BLaER1 treated with 17β-estradiol and CSF1 and Interleukin-3, amounts not matched to agents 10 nM and 100 nM (cell line): ENCODE data around the gene FNDC8.

Experiments used
- H3K27ac ChIP-seq, 11 experiments: shearing (Covaris generic); formaldehyde crosslinking; 2 replicates each; pipeline ENCODE4 v1.8.1; 2022
- H3K27me3 ChIP-seq, 11 experiments: shearing (Covaris generic); formaldehyde crosslinking; 2 replicates each; pipeline ENCODE4 v1.8.1; 2022
- H3K36me3 ChIP-seq, 11 experiments: shearing (Covaris generic); formaldehyde crosslinking; 2 replicates each; pipeline ENCODE4 v1.8.1; 2022
- H3K4me1 ChIP-seq, 10 experiments: shearing (Covaris generic); formaldehyde crosslinking; 2 replicates each; pipeline ENCODE4 v1.8.1; 2022
- H3K4me2 ChIP-seq, 11 experiments: shearing (Covaris generic); formaldehyde crosslinking; 2 replicates each; pipeline ENCODE4 v1.8.1; 2022
- H3K4me3 ChIP-seq, 10 experiments: shearing (Covaris generic); formaldehyde crosslinking; 2 replicates each; pipeline ENCODE4 v1.8.1; 2022
- H3K9ac ChIP-seq, 11 experiments: shearing (Covaris generic); formaldehyde crosslinking; 2 replicates each; pipeline ENCODE4 v1.8.1; 2022
- H3K9me3 ChIP-seq, 11 experiments: shearing (Covaris generic); formaldehyde crosslinking; replicated peaks in 1 of 11; 2 replicates each; pipeline ENCODE4 v1.8.1; 2022
- H4K20me1 ChIP-seq, 11 experiments: shearing (Covaris generic); formaldehyde crosslinking; 2 replicates each; pipeline ENCODE4 v1.8.1; 2022
- Cebpa-rat ChIP-seq, 11 experiments: shearing (Covaris generic); IDR thresholded peaks; 2 replicates each; pipeline ENCODE4 v1.8.1; 2022

FNDC8 gene

DNA sequence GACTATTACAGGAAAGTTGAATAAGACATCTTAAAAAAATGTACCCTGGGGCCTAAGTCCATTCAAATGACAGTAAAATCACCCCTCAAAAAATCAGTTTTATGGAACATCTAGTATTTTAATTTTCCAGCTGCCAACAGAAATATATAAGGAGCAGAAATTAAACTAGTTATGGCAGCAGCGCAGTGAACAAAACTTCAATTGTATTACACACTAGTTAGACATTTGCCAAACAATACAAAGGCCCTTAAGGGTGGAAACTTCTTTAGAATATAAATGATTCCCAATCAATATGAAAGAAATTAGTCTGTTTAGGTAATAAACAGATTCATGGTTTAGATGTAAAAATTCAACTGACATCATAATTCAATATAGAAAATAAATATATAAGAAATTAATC, 39.8 kb upstream of the FNDC8 start:
- H4K20me1 ChIP-seq: peaks cover 0 to 47% (median 5%) of the 10 kb centered on the region in 11 experiments; a peak in 9 of 22 replicates
- H3K4me1 ChIP-seq: peaks cover 11 to 82% (median 42%) of the 10 kb centered on the region in 10 experiments
- no peaks in the 10 kb centered on the region for H3K9me3 ChIP-seq
- H3K4me2 ChIP-seq: peak overlapping the region in 5 of 11 experiments; percentile 30 to 71 (median 66); a peak in 8 of 22 replicates
- H3K4me3 ChIP-seq: no peak overlapping the region
- no peaks in the 10 kb centered on the region for H3K27me3 ChIP-seq
- H3K9ac ChIP-seq: no peak overlapping the region
- H3K27ac ChIP-seq: peak overlapping the region in 3 of 11 experiments; percentile 31 to 48 (median 46); a peak in 2 of 22 replicates
- TF ChIP-seq Cebpa-rat (IDR thresholded peaks at IDR 0.05): no peak
- H3K36me3 ChIP-seq: peaks cover 0 to 29% (median 0%) of the 10 kb centered on the region in 11 experiments; a peak in 3 of 22 replicates

DNA sequence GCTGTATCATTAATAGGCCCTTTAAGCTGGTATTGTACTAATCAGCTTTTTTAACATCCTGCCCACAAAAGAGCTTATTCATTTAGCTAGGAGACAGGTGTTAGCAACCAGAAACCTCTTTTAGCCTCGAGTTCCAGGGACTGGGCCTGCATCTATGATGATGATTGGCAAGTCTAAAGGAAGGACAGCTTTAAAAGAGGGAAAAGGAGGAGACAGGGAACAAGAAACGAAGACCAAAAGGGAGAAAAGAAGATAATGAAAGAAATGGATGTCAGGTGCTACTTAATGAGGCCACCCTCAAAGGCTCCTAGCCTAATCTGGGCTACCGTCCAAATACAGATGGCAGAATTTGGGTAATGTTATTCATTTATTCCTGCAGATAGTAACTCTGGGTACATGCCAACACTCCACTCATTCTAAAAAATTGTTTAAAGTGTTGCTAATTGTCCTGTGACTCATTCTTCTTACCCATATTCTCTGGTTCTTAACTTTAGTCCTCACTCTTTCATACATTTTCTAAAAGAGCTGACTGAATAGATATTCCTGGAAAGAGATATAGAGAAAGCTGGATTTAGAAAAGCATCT, 39.2 kb upstream of the FNDC8 start:
- Histone ChIP-seq H3K9me3 (no peaks in the 10 kb centered on the region), H3K36me3 (peaks cover 0 to 29% (median 0%) of the 10 kb centered on the region in 11 experiments; a peak in 3 of 22 replicates), H3K4me2 (peak overlapping the region in 7 of 11 experiments; percentile 7 to 71 (median 51); a peak in 10 of 22 replicates), H3K27me3 (no peaks in the 10 kb centered on the region), H3K4me1 (peaks cover 14 to 85% (median 47%) of the 10 kb centered on the region in 10 experiments), H3K4me3 (no peak overlapping the region), H4K20me1 (peaks cover 0 to 45% (median 5%) of the 10 kb centered on the region in 11 experiments; a peak in 9 of 22 replicates), H3K27ac (no peak overlapping the region), H3K9ac (no peak overlapping the region)
- no peak for TF ChIP-seq Cebpa-rat (IDR thresholded peaks at IDR 0.05)

DNA sequence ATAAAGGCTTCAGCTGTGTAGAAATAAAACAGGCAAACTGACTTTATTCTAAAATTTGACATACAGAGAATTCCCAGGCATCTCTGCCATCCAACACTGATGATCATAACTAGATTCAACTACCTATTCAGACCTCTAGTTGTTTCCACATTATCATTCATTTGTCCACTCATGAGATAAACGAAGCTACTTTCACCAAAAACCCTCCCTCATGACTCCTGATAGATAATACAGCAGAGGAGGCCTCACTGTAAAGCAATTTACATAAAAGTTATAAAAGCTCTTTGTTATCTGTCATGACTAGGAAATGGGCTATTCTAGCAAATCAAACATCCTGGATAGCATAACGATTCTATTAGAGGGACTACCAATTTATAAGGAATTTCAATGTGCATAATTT, 38.3 kb upstream of the FNDC8 start:
- Histone ChIP-seq H4K20me1 (peaks cover 0 to 40% (median 5%) of the 10 kb centered on the region in 11 experiments; a peak in 9 of 22 replicates), H3K4me1 (peaks cover 24 to 86% (median 55%) of the 10 kb centered on the region in 10 experiments), H3K9me3 (no peaks in the 10 kb centered on the region), H3K4me2 (peak overlapping the region in 3 of 11 experiments; percentile 66 to 71 (median 70); a peak in 4 of 22 replicates), H3K27ac (no peak overlapping the region), H3K36me3 (peaks cover 0 to 29% (median 0%) of the 10 kb centered on the region in 11 experiments; a peak in 3 of 22 replicates), H3K9ac (no peak overlapping the region), H3K27me3 (no peaks in the 10 kb centered on the region; a peak in 1 of 22 replicates), H3K4me3 (no peak overlapping the region)
- no peak for TF ChIP-seq Cebpa-rat (IDR thresholded peaks at IDR 0.05)

DNA sequence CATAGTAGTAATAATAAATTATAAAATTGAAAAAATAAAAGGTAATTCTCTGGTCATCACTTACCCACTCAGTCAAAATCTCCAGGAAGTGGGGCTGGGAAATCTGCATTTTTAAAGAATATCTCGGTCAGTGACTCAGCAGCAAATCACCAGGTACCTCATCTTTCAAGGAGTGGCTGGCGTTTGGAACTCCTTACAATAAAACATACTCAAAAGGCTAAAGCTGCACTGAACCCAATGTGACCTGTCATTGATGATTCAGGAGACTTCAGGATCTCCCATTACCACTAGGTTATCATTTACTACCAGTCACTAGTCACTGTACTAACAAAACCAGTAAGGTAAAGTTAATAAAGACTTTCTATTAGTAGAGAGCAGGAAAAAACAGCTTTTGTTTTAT, 36.4 kb upstream of the FNDC8 start:
- H3K4me2 ChIP-seq: peak overlapping the region in 5 of 11 experiments; percentile 1 to 95 (median 90); a peak in 5 of 22 replicates
- H3K4me1 ChIP-seq: peaks cover 35 to 82% (median 54%) of the 10 kb centered on the region in 10 experiments
- no peaks in the 10 kb centered on the region for H3K9me3 ChIP-seq
- H3K27me3 ChIP-seq: no peaks in the 10 kb centered on the region; a peak in 2 of 22 replicates
- H3K9ac ChIP-seq: no peak overlapping the region
- H3K27ac ChIP-seq: no peak overlapping the region
- H3K36me3 ChIP-seq: peaks cover 0 to 14% (median 0%) of the 10 kb centered on the region in 11 experiments; a peak in 2 of 22 replicates
- H4K20me1 ChIP-seq: peaks cover 0 to 35% (median 5%) of the 10 kb centered on the region in 11 experiments; a peak in 8 of 22 replicates
- H3K4me3 ChIP-seq: no peak overlapping the region
- no peak for TF ChIP-seq Cebpa-rat (IDR thresholded peaks at IDR 0.05)

DNA sequence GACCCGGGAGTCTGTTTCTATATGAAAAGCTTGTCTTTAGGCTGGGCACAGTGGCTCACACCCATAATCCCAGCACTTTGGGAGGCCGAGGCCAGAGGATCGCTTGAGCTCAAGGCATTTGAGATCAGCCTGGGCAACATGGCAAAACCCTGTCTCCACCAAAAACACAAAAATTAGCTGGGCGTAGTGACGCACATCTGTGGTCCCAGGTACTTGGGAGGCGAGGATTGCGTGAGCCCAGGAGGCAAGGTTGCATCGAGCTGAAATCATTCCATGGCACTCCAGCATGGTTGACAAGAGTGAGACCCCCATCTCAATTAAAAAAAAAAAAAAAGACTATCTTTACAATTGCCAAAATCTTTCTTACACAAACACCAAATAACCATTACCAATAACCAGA, 35.3 kb upstream of the FNDC8 start:
- Histone ChIP-seq H4K20me1 (peaks cover 0 to 26% (median 5%) of the 10 kb centered on the region in 11 experiments; a peak in 8 of 22 replicates), H3K4me3 (no peak overlapping the region; a peak in 1 of 20 replicates), H3K27me3 (no peaks in the 10 kb centered on the region; a peak in 2 of 22 replicates), H3K9ac (no peak overlapping the region), H3K9me3 (no peaks in the 10 kb centered on the region), H3K4me2 (peak overlapping the region in 7 of 11 experiments; percentile 11 to 95 (median 89); a peak in 13 of 22 replicates), H3K4me1 (peaks cover 28 to 80% (median 53%) of the 10 kb centered on the region in 10 experiments), H3K27ac (no peak overlapping the region; a peak in 1 of 22 replicates), H3K36me3 (peaks cover 0 to 14% (median 0%) of the 10 kb centered on the region in 11 experiments; a peak in 2 of 22 replicates)
- no peak for TF ChIP-seq Cebpa-rat (IDR thresholded peaks at IDR 0.05)

DNA sequence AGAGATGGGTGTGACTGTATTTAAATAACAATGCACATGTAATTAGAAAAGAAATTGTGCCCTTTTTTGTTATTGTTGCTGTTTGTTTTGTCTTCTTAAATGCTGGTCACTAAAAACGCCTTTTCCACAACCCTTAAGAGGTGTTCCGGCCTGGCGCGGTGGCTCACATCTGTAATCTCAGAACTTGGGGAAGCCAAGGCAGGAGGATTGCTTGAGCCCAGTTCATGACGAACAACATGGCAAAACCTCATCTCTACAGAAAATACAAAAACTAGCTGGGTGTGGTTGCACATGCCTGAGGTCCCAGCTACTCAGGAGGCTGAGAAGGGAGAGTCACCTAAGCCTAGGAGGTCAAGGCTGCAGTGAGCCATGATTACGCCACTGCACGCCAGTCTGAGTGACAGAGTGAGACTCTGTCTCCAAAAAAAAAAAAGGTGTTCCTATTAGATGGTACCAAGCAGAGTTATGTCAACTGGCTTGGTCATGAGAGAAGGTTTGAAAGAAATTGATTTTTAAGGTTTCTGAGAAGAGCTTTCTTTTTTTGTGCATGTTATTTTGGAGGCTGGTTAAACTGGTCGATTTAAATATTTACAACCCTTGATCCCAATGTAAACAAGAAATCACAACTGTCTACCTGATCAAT, 34.4 kb upstream of the FNDC8 start:
- Histone ChIP-seq H3K9ac (peak overlapping the region in 8 of 11 experiments; percentile 92 to 95 (median 94); a peak in 12 of 22 replicates), H4K20me1 (peaks cover 0 to 24% (median 2%) of the 10 kb centered on the region in 11 experiments; a peak in 8 of 22 replicates), H3K4me2 (peak overlapping the region; percentile 78 to 99 (median 90)), H3K27ac (peak overlapping the region in 3 of 11 experiments; percentile 89 to 97 (median 92); a peak in 8 of 22 replicates), H3K9me3 (no peaks in the 10 kb centered on the region), H3K27me3 (no peaks in the 10 kb centered on the region; a peak in 2 of 22 replicates), H3K36me3 (peaks cover 0 to 14% (median 0%) of the 10 kb centered on the region in 11 experiments; a peak in 2 of 22 replicates), H3K4me3 (peak overlapping the region in 8 of 10 experiments; percentile 84 to 100 (median 96); a peak in 12 of 20 replicates), H3K4me1 (peaks cover 25 to 71% (median 45%) of the 10 kb centered on the region in 10 experiments)
- no peak for TF ChIP-seq Cebpa-rat (IDR thresholded peaks at IDR 0.05)

DNA sequence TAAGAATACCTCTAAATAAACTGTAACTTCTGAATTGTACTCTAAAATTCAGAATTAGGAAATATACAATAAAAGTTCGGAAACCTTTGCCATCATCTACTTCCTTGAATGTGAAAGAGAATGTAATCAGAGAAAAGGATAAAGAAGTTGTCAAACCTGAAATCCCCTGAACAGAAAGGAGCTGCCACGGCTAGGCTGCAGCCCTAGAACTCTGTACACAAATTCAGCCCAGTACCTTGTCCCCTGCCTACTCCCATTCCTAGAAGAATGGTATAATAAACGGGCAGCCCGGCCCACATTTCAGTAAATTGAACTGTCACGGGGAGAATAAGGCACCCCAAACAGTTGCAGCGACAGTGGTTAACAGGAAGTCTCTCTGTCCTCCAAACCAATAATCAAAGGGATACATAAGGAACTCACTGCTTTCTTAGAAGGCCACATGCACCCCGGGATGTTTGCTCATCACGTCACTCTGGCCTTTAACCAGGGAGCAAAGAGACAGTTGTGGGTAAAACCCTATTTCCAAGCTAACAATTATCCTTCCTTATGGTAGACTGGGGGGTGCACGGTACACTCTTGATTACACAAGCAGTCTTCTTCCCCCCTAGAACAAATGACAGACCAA, 33.6 kb upstream of the FNDC8 start:
- H3K27me3 ChIP-seq: no peaks in the 10 kb centered on the region; a peak in 2 of 22 replicates
- H3K9ac ChIP-seq: peak overlapping the region; percentile 91 to 98 (median 94)
- peaks cover 0 to 18% (median 0%) of the 10 kb centered on the region in 11 experiments; a peak in 7 of 22 replicates for H4K20me1 ChIP-seq
- H3K4me1 ChIP-seq: peaks cover 25 to 63% (median 40%) of the 10 kb centered on the region in 10 experiments
- H3K4me2 ChIP-seq: peak overlapping the region; percentile 78 to 99 (median 90)
- peak overlapping the region; percentile 87 to 97 (median 92); a peak in 21 of 22 replicates for H3K27ac ChIP-seq
- peak overlapping the region; percentile 84 to 100 (median 96) for H3K4me3 ChIP-seq
- no peaks in the 10 kb centered on the region for H3K9me3 ChIP-seq
- H3K36me3 ChIP-seq: peaks cover 0 to 14% (median 0%) of the 10 kb centered on the region in 11 experiments; a peak in 2 of 22 replicates
- TF ChIP-seq Cebpa-rat (IDR thresholded peaks at IDR 0.05): no peak

DNA sequence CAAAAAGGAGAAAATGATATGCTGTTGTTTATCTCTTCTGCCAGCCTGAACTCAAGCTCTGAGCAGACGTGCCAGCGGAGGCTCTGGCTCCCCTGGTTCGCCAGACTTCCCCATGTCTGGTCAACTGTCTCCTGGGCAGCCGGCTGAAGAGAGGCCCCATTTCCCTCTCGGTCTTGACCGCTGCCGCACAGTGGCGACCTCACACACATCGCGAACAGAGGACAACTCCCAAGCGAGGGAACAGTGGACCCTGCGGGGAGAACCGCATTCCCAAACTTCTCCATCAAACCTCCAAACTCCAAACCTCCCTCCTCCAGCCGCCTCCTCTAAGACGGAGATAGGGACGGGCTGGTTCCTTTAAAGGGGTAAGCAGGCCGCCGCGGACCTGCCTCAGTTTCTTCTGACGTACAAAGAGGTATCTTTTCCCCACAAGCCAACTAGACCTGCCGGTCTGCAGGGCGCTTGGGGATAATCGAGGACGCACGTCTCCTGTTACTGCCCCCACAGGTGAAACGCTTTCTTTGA, 33.0 kb upstream of the FNDC8 start:
- H3K27me3 ChIP-seq: no peaks in the 10 kb centered on the region; a peak in 2 of 22 replicates
- H3K36me3 ChIP-seq: peaks cover 0 to 13% (median 0%) of the 10 kb centered on the region in 11 experiments; a peak in 1 of 22 replicates
- H3K27ac ChIP-seq: peak overlapping the region; percentile 87 to 97 (median 92)
- no peaks in the 10 kb centered on the region for H3K9me3 ChIP-seq
- H3K4me1 ChIP-seq: peaks cover 25 to 58% (median 39%) of the 10 kb centered on the region in 10 experiments
- peak overlapping the region; percentile 91 to 98 (median 94) for H3K9ac ChIP-seq
- peak overlapping the region; percentile 78 to 99 (median 90) for H3K4me2 ChIP-seq
- TF ChIP-seq Cebpa-rat (IDR thresholded peaks at IDR 0.05): no peak
- peak overlapping the region; percentile 84 to 100 (median 96) for H3K4me3 ChIP-seq
- H4K20me1 ChIP-seq: peaks cover 0 to 17% (median 0%) of the 10 kb centered on the region in 11 experiments; a peak in 7 of 22 replicates
